Stimulated activated CD8-positive, alpha-beta memory T cell treated with anti-CD3 and anti-CD28 coated beads, Interleukin-7, amount 100 ng/mL, for 24 hours (primary cell): ENCODE results near the gene MYNN.

Experiments
- DNase-seq: peaks from one replicate; pipeline ENCODE4 v3.0.0-alpha.2; 2020; ENCODE audit warnings: low read depth

The MYNN gene

DNA sequence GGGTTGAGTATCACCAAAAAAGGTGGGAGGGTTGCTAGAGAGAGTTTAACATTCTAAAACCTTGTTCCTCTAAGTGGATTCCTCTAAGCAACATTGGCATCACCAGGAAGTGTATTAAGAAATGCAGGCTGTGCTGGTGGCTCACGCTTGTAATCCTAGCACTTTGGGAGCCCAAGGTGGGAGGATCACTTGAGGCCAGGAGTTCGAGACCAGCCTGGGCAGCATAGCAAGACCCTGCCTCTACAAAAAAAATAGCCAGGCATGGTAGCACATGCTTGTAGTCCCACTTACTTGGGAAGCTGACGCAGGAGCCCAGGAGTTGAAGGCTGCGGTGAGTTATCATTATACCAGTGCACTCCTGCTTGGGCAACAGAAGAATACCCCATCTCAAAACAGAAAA, 4.6 kb downstream of the MYNN start:
- no peak for DNase-seq

DNA sequence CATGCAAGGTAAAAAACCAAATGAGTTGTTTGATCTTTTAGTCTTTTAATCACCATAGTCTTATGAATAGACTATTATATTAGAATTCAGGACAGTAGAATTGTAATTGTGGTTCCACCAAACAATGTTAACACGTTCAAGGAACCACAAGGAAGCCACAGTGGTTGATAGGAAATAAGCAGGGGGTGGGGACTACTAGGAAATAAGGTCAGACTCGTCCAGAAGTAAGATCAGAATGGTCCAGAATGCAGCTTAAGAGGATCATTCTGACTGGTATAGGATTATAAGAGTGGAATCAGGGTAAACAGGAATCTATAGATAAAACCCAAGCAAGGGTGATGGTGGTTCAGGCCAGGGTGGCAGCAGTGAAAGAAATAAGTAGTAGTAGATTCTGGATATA, 7.5 kb downstream of the MYNN start:
- no peak for DNase-seq

DNA sequence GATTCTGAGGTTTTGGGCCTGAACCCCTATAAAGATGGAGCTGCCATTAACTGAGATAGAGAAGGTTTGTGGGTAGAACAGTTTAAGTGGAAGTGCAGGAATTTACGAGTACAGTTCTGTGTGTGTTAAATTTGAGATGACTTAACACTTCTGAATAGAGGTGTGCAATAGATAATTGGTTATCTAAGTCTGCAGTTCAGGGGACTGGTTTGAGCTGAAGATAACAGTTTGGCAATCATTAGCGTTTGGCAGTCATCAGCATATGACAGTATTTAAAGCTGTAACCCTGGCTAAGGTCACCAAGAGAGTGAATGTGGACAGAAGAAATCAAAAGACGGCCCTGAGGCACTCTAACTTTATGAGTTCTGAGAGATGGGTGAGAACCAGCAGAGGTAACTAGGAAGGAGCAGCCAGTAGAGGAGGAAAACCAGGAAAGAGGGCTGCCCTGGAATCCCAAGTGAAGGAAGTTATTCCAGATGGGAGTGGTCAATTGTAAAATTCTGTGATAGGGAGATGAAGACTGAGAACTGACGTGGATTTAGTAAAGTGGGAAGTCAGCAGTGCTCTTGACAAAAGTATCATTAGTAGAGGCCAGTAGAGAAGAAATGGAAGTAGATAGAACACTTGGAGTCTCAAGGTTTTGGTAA, 8.1 kb downstream of the MYNN start:
- DNase-seq = no peak

- no peak for DNase-seq
Observed at GRCh38 chr3:169787120-169787519, 13.9 kb downstream of the MYNN start.

GRCh38 chr3:169787791-169788190, 14.6 kb downstream of the MYNN start:
- DNase-seq = no peak

DNA sequence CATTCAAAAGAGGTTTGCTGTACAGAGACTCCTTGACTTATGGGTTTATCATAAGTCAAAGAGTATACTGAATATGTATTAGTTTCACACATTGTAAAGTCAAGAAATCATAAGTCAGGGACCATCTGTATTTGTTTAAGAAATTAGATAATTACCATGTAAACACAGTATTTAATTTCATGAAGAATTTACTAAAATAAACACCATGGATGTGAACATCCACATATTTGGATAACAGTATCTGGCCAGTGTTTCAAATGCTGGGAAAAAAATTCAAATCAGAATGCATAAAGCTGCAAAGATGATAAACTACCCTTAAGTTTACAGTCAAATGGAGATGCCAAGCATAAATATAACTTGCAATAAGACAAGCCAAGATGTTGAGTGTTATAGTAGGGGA, 17.0 kb downstream of the MYNN start:
- no peak for DNase-seq

DNA sequence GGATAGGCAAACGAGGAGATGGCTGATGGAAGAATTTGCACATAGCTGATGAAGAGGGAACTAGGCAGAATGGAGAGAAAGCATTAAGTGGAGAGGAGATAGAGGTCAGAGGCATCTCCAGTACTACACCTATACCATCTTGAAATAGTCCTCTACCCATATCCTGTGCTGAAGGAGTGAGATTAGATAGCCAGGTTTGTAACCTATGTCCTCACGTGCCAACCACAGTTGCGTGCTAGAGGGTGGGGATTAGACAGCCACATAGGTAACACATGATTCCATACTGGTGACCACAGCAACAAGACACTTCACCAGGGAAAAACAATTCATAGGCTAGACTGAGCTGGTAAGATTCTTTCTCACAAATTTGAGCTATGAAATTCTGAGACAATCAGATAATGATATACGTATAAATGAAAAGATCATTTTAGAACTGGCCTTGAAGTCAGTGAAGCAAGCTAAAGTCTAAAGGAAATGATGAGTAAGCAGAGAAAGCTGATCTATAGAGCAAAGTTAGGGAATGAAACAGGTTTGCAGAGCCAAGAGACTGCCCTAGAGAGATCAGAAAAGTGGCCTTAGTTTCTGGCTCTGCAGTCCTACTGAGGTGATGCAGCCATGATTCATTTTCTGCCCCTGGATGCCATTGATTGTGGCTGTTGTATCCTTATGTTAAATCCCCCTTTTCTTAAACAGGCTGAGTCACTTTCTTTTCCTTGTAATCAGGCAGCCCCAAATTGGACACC, 17.7 kb downstream of the MYNN start:
- DNase-seq = no peak

DNA sequence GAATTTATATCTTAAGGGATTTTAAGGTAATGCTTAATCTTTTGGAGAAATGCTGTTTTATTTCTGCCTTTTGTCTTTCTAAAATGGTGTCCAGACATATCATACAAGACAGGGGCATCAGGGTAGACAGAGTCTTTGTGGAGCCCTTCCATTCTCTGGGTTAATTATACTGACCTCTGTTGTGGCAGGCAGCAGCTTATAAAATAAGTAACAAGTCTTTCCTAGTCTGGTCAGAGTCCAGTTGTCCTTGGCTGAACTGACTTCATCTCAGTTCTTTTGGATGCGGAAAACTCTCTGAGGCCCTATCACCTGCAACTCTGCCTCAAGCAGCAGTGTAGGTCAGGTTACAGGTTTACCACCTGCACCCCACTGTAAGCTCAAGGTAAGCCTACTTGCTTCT, 19.2 kb downstream of the MYNN start:
- DNase-seq = no peak

- no peak for DNase-seq
Observed at GRCh38 chr3:169804681-169805080, 31.5 kb downstream of the MYNN start.

- no peak for DNase-seq
Observed at GRCh38 chr3:169809230-169809795, 36.1 kb downstream of the MYNN start.

DNA sequence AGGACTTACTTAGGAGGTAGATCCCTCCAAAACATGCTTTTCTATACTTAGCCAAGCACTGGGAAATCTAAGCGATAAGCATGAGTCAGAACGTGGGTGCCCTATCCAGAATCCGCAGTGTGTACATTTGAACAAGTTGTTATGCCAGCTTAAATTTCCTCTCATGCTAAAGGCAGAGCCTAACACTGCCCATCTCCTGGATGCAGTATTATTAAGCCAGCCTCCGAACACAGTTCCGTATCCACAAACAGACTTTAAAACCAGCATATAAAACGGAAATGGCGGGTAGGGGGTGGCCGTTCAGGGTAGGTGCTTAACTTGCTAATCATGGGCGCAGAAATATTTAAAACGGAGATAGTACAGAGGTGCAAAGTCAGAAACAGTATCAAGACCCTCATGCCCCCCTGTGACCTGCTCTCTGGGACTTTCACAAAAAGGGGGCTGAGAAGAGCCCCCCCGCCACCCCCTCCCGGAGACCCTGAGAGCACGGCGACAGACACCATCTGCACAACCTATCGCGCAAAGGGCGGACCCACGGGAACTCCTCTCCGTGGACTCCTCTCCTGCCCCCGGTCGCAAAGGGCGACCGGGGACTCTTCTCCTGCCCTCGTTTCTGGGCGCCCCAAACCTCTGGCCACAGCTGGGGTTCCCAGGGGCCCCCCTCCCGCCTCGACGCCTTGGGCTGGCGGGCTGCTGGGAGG, 38.6 kb downstream of the MYNN start:
- DNase-seq = no peak

- DNase-seq = peak; percentile 52
Observed at GRCh38 chr3:169812332-169813235, 39.4 kb downstream of the MYNN start, which contains the start of the genes LRRC34 and LRRIQ4. TSS of gene LRRC34 (minus strand) at chr3:169812904. CDS start at chr3:169812548, 356 bp downstream. TSS of gene LRRIQ4 (plus strand) at chr3:169812870. CDS start at chr3:169821922, 9,052 bp downstream.

- DNase-seq = no peak
Observed at GRCh38 chr3:169813278-169813677, 40.1 kb downstream of the MYNN start.

- DNase-seq = peak; percentile 34
Observed at GRCh38 chr3:169813757-169814517, 40.7 kb downstream of the MYNN start.

GRCh38 chr3:169815590-169816150, 42.5 kb downstream of the MYNN start:
- no peak for DNase-seq

GRCh38 chr3:169818316-169818715, 45.1 kb downstream of the MYNN start:
- no peak for DNase-seq

- DNase-seq = no peak
Observed at GRCh38 chr3:169822091-169822490, 48.9 kb downstream of the MYNN start.

DNA sequence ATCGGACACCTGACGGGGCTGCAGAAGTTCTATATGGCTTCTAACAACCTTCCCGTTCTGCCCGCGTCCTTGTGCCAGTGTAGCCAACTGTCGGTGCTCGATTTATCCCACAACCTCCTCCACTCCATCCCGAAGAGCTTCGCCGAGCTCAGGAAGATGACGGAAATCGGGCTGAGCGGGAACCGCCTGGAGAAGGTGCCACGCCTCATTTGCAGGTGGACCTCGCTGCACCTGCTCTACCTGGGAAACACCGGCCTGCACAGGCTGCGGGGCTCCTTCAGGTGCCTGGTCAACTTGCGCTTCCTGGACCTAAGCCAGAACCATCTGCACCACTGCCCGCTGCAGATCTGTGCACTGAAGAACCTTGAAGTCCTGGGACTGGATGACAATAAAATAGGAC, 49.3 kb downstream of the MYNN start:
- no peak for DNase-seq

GRCh38 chr3:169822983-169823382, 49.8 kb downstream of the MYNN start:
- no peak for DNase-seq

DNA sequence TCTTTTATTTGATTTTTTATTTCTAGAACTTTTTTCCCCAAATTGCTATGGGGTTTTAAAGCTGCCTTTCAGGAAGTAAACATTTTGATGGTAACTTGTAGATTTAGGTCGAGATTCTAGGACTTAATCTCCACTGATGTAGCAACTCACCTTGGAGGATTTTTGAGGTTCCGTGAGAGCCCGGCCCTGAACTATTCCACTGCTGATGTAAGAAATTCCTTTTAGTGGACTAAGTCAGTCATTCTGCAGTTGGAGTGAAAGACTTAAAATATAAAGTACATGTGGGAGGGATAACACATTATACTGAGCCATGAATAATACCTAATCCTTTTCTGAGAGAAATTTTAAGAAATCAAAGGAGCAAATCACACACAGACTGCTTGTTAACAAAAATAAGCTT, 52.1 kb downstream of the MYNN start:
- DNase-seq = no peak

DNA sequence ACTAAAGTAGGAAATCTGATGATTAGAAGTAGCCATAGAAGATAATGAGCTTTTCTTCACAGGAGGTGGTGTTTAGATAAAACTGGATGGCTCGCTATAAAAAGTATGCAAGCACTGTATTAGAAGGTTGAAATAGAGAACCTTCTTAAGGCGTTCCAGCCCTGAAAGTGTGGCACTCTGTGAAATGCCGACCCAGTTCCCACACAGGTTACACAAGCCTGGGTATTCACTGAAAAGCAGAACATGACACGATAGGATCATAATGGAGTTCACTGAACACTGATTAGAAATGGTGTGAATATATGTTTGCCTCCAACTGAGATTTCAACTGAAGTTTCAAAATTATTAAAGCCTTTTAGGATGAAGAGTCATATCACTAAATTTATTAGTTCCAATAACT, 54.5 kb downstream of the MYNN start:
- DNase-seq = no peak
